ENCODE results near the gene AGAP1. TPM values are rescaled to one million over a fixed set of nuclear protein-coding genes. Genes with fewer than 3 reads are reported as not detected.
"Not testable (repeated sequence)": the region's sequence is repeated elsewhere in the genome, so short reads cannot be mapped to it uniquely, and the experiment has no call there.

AGAP1 gene
- total RNA-seq, 4 donors from 2014 or later: 7.2 to 19.6 (median 15.2) TPM

DNA sequence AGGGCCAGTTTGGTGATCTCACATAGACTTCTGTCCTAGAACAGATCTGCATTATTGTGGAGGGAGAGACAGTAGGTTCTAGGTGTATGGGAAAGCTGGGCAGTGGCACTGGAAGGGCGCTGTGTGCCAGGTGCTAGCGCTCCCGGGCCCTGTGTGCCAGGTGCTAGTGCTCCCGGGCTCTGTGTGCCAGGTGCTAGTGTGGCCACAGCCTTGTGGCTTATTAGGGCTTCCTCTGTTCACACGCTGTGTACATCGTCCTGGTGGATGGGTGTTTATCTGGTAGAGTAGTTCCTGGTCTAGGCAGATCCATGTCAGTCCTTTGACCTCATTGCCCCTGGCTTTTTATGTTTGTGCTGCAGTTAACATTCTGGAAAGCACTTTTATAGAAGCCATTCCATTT lies 263.4 kb downstream of the AGAP1 start:
- Histone ChIP-seq H3K4me1 (peaks cover 0 to 5% (median 0%) of the 10 kb centered on the region in 3 donors), H3K4me3 (no peak overlapping the region), H3K36me3 (peaks cover 0 to 21% (median 0%) of the 10 kb centered on the region in 3 donors), H3K9me3 (no peaks in the 10 kb centered on the region), H3K27ac (no peak overlapping the region), H3K27me3 (no peaks in the 10 kb centered on the region)
- intact Hi-C loops (cut with DNase I): no loop called here
- DNase-seq: no peak
- TF ChIP-seq, protein P1, sequence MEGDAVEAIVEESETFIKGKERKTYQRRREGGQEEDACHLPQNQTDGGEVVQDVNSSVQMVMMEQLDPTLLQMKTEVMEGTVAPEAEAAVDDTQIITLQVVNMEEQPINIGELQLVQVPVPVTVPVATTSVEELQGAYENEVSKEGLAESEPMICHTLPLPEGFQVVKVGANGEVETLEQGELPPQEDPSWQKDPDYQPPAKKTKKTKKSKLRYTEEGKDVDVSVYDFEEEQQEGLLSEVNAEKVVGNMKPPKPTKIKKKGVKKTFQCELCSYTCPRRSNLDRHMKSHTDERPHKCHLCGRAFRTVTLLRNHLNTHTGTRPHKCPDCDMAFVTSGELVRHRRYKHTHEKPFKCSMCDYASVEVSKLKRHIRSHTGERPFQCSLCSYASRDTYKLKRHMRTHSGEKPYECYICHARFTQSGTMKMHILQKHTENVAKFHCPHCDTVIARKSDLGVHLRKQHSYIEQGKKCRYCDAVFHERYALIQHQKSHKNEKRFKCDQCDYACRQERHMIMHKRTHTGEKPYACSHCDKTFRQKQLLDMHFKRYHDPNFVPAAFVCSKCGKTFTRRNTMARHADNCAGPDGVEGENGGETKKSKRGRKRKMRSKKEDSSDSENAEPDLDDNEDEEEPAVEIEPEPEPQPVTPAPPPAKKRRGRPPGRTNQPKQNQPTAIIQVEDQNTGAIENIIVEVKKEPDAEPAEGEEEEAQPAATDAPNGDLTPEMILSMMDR (IDR thresholded peaks at IDR 0.05): no peak
- no peak for TF ChIP-seq POLR2A (IDR thresholded peaks at IDR 0.05)
- 90 to 92% methylated on average over 6 of the region's 6 CpGs for WGBS, 2 donors

- no peaks in the 10 kb centered on the region for H3K27me3 ChIP-seq
- no peak for DNase-seq
- 81 to 97% methylated on average over 6 of the region's 6 CpGs for WGBS, 2 donors
- H3K9me3 ChIP-seq: no peaks in the 10 kb centered on the region
- no peak overlapping the region for H3K4me3 ChIP-seq
- TF ChIP-seq, protein P1 (IDR thresholded peaks at IDR 0.05): no peak
- TF ChIP-seq POLR2A (IDR thresholded peaks at IDR 0.05): no peak
- no peak overlapping the region for H3K27ac ChIP-seq
- peaks cover 0 to 5% (median 0%) of the 10 kb centered on the region in 3 donors for H3K4me1 ChIP-seq
- peaks cover 0 to 21% (median 0%) of the 10 kb centered on the region in 3 donors for H3K36me3 ChIP-seq
- intact Hi-C loops (cut with DNase I): no loop called here
Observed at GRCh38 chr2:235757640-235758039, 263.8 kb downstream of the AGAP1 start.

- DNase-seq: no peak
- Histone ChIP-seq H3K4me3 (no peak overlapping the region), H3K9me3 (no peaks in the 10 kb centered on the region), H3K27me3 (no peaks in the 10 kb centered on the region), H3K27ac (no peak overlapping the region), H3K36me3 (peaks cover 0 to 19% (median 0%) of the 10 kb centered on the region in 3 donors), H3K4me1 (no peaks in the 10 kb centered on the region)
- 70 to 85% methylated on average over 20 of the region's 20 CpGs for WGBS, 2 donors
- intact Hi-C loops (cut with DNase I): no loop called here
- no peak for TF ChIP-seq POLR2A (IDR thresholded peaks at IDR 0.05)
- TF ChIP-seq, protein P1 (IDR thresholded peaks at IDR 0.05): no peak
Observed at GRCh38 chr2:235762832-235763598, 269.2 kb downstream of the AGAP1 start.

- H3K4me3 ChIP-seq: no peak overlapping the region
- no peak overlapping the region for H3K27ac ChIP-seq
- TF ChIP-seq POLR2A (IDR thresholded peaks at IDR 0.05): no peak
- TF ChIP-seq, protein P1 (IDR thresholded peaks at IDR 0.05): no peak
- no peak for DNase-seq
- H3K27me3 ChIP-seq: no peaks in the 10 kb centered on the region
- 94 to 100% methylated on average over 1 to 11 of the region's 20 CpGs for WGBS, 2 donors
- intact Hi-C loops (cut with DNase I): no loop called here
- H3K36me3 ChIP-seq: peaks cover 0 to 19% (median 0%) of the 10 kb centered on the region in 3 donors
- peaks cover 0 to 4% (median 0%) of the 10 kb centered on the region in 3 donors for H3K4me1 ChIP-seq
- no peaks in the 10 kb centered on the region for H3K9me3 ChIP-seq
Observed at GRCh38 chr2:235763816-235764215, 270.0 kb downstream of the AGAP1 start.

DNA sequence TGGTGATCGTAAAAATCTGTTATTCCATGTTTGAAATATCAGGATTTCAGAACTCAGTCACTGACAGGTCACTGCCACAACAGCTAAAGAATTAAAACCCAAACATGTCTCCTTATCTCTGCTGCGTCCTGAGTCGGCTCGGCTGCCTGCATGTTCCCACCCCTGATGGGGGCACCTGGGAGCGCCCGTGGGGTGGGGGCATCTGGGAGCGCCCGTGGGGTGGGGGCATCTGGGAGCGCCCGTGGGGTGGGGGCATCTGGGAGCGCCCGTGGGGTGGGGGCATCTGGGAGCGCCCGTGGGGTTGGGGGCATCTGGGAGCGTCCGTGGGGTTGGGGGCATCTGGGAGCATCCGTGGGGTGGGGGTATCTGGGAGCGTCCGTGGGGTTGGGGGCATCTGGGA lies 270.6 kb downstream of the AGAP1 start:
- Histone ChIP-seq H3K4me1 (peaks cover 0 to 10% (median 0%) of the 10 kb centered on the region in 3 donors), H3K36me3 (peaks cover 0 to 19% (median 0%) of the 10 kb centered on the region in 3 donors)
- H3K27ac ChIP-seq; DNase-seq; H3K4me3 ChIP-seq; intact Hi-C loops (cut with DNase I); H3K9me3 ChIP-seq; H3K27me3 ChIP-seq: not testable (repeated sequence)
- 71 to 80% methylated on average over 1 to 2 of the region's 19 CpGs for WGBS, 2 donors
